PC-3 (cell line): ENCODE data around the gene SYN1. TPM values are rescaled to one million over a fixed set of nuclear protein-coding genes. Genes with fewer than 3 reads are reported as not detected.

Source experiments
- ATAC-seq: fragments of 200-7000 bp; cut with Tn5 transposase; 2 replicates; pipeline ENCODE4 v1.9.1; 2020; ENCODE audit warnings: mild to moderate bottlenecking, moderate library complexity
- BruUV-seq: library from RNA; stranded (reverse); fragments of 400-500 nt; replicated peaks from 2 replicates; lab custom pipeline; 2021; lab: Mats Ljungman, UMichigan
- CTCF ChIA-PET: fragments of 300-600 bp; sonication (Branson Sonifier 250); formaldehyde crosslinking; loops from one replicate; lab custom pipeline; 2022; ENCODE audit warnings: antibody characterized with exemption; lab: Charles Lee
- POLR2A ChIA-PET: fragments of 300-600 bp; sonication (Branson Sonifier 250); formaldehyde crosslinking; loops from one replicate; lab custom pipeline; 2022; ENCODE audit warnings: antibody characterized with exemption; ENCODE audit not compliant: unreplicated experiment; lab: Charles Lee
- DNase-seq: peaks from one replicate; pipeline ENCODE4 v3.0.0-alpha.2; 2015
- H2AFZ ChIP-seq: fragments of 300-600 bp; sonication (generic); 2 replicates; pipeline ENCODE4 v1.6.0; 2016; ENCODE audit warnings: antibody characterized with exemption, low read length
- H3F3A ChIP-seq: fragments of 300-600 bp; sonication (generic); one replicate; pipeline ENCODE4 v1.6.0; 2017; ENCODE audit warnings: antibody characterized with exemption, low read length, control low read depth, mild to moderate bottlenecking; ENCODE audit not compliant: unreplicated experiment
- H3K27ac ChIP-seq: fragments of 300-600 bp; sonication (generic); 2 replicates; pipeline ENCODE4 v1.5.1; 2016; ENCODE audit warnings: mild to moderate bottlenecking, low read length
- H3K27me3 ChIP-seq: fragments of 300-600 bp; sonication (generic); 2 replicates; pipeline ENCODE4 v1.6.1; 2016; ENCODE audit warnings: low read length, mixed read lengths
- H3K36me3 ChIP-seq: fragments of 300-600 bp; sonication (generic); 2 replicates; pipeline ENCODE4 v1.6.1; 2016; ENCODE audit warnings: low read depth, mixed run types, low read length, mixed read lengths
- H3K4me1 ChIP-seq: fragments of 300-600 bp; sonication (generic); 2 replicates; pipeline ENCODE4 v1.5.1; 2016; ENCODE audit warnings: low read length; ENCODE audit not compliant: insufficient read depth
- H3K4me2 ChIP-seq: fragments of 300-600 bp; sonication (generic); 2 replicates; pipeline ENCODE4 v1.6.0; 2016; ENCODE audit warnings: low read length
- H3K4me3 ChIP-seq: fragments of 300-600 bp; sonication (generic); 2 replicates; pipeline ENCODE4 v1.5.1; 2016; ENCODE audit warnings: mild to moderate bottlenecking, low read length, mixed read lengths
- H3K79me2 ChIP-seq: fragments of 300-600 bp; sonication (generic); 2 replicates; pipeline ENCODE4 v1.6.1; 2017; ENCODE audit warnings: low read length, mixed read lengths
- H3K9ac ChIP-seq: fragments of 300-600 bp; sonication (generic); 2 replicates; pipeline ENCODE4 v1.6.0; 2016; ENCODE audit warnings: mild to moderate bottlenecking, low read length
- H3K9me2 ChIP-seq: fragments of 300-600 bp; sonication (generic); replicated peaks from 2 replicates; pipeline ENCODE4 v1.6.1; 2016; ENCODE audit warnings: mixed run types, low read length, mixed read lengths
- H3K9me3 ChIP-seq: fragments of 300-600 bp; sonication (generic); 2 replicates; pipeline ENCODE4 v1.6.1; 2016; ENCODE audit warnings: low read length, mixed read lengths
- H4K20me1 ChIP-seq: fragments of 300-600 bp; sonication (generic); 2 replicates; pipeline ENCODE4 v1.6.1; 2016; ENCODE audit warnings: low read length, mixed read lengths
- EZH2 ChIP-seq: fragments of 300-600 bp; sonication (generic); IDR thresholded peaks from one replicate; pipeline ENCODE4 v1.6.1; 2017; ENCODE audit warnings: antibody characterized with exemption, mild to moderate bottlenecking, low read length; ENCODE audit not compliant: unreplicated experiment
- EZH2phosphoT487 ChIP-seq: fragments of 300-600 bp; sonication (generic); IDR thresholded peaks from 2 replicates; pipeline ENCODE4 v1.6.1; 2018; ENCODE audit warnings: mild to moderate bottlenecking, antibody characterized with exemption, low read length, borderline replicate concordance
- intact Hi-C: fragments of 100-400 bp; cut with micrococcal nuclease; formaldehyde crosslinking; loops from 2 replicates; pipeline ENCODE4 v1.9.0; 2023
- total RNA-seq: library from RNA; depleted of rRNA; stranded (reverse); fragments of >200 nt; gene quantifications from 2 replicates; pipeline ENCODE4 v1.2.3, GENCODE V29; 2014
- TF ChIP-seq, protein P1 (sequence below): fragments of 300-600 bp; sonication (generic); conservative IDR thresholded peaks from 2 replicates; pipeline ENCODE4 v1.5.1; 2017; ENCODE audit warnings: antibody characterized with exemption, low read depth, mild to moderate bottlenecking, low read length

SYN1 gene
- total RNA-seq, 1 experiment from 2014 or later = not detected

DNA sequence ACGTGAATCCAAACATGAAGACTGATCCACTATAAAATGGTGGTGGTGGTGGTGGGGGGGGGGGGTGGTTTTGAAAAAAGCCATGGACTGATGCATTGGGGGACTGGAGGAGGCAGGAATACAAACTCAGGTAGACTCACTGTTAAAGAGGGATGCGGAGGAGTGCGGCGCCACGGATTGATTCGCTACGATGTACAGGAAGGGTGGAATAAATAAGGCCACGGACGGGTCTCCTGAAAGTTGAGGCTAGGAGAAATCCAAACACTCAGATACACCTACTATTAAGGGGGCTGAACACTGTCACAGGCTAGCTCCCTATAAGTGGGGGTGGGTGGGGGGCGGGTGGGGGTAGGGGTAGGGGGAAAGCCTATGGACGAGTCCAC, 30.1 kb upstream of the SYN1 start:
- peak overlapping the region; percentile 91 for H3K4me3 ChIP-seq
- H3F3A ChIP-seq = no peaks in the 10 kb centered on the region
- no peaks in the 10 kb centered on the region for H4K20me1 ChIP-seq
- peaks cover 7% of the 10 kb centered on the region for H3K36me3 ChIP-seq
- H3K9me2 ChIP-seq = no peaks in the 10 kb centered on the region
- peak overlapping the region; percentile 89 for H3K9ac ChIP-seq
- peaks cover 13% of the 10 kb centered on the region for H3K4me1 ChIP-seq
- H3K27me3 ChIP-seq = no peaks in the 10 kb centered on the region
- H3K4me2 ChIP-seq = peak overlapping the region; percentile 99
- no peaks in the 10 kb centered on the region for H3K9me3 ChIP-seq
- POLR2A ChIA-PET = no interaction called here
- no peak overlapping the region for H3K27ac ChIP-seq
- peaks cover 35% of the 10 kb centered on the region for H3K79me2 ChIP-seq
- DNase-seq (no peak), ATAC-seq (no peak)
- intact Hi-C loops = loop anchor here (1.0 to 10.0 kb wide), 6 partner anchors 10 to 455 kb away; partner anchors contain the start of genes ARAF, TIMP1, UBA1 and UXT
- no peak overlapping the region for H2AFZ ChIP-seq
- BruUV-seq = no TSS peak
- TF ChIP-seq, protein P1, sequence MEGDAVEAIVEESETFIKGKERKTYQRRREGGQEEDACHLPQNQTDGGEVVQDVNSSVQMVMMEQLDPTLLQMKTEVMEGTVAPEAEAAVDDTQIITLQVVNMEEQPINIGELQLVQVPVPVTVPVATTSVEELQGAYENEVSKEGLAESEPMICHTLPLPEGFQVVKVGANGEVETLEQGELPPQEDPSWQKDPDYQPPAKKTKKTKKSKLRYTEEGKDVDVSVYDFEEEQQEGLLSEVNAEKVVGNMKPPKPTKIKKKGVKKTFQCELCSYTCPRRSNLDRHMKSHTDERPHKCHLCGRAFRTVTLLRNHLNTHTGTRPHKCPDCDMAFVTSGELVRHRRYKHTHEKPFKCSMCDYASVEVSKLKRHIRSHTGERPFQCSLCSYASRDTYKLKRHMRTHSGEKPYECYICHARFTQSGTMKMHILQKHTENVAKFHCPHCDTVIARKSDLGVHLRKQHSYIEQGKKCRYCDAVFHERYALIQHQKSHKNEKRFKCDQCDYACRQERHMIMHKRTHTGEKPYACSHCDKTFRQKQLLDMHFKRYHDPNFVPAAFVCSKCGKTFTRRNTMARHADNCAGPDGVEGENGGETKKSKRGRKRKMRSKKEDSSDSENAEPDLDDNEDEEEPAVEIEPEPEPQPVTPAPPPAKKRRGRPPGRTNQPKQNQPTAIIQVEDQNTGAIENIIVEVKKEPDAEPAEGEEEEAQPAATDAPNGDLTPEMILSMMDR = no peak
- CTCF ChIA-PET = interaction anchor here (0.6 kb wide), 1 partner anchor 737 kb away, joined by 8 read pairs; no protein-coding TSS in a partner anchor

- Histone ChIP-seq H3K27me3 (no peaks in the 10 kb centered on the region), H2AFZ (no peak overlapping the region), H3K9me3 (no peaks in the 10 kb centered on the region), H3F3A (no peaks in the 10 kb centered on the region), H4K20me1 (no peaks in the 10 kb centered on the region), H3K79me2 (peaks cover 38% of the 10 kb centered on the region), H3K36me3 (peaks cover 7% of the 10 kb centered on the region), H3K4me3 (peak overlapping the region; percentile 91), H3K27ac (no peak overlapping the region), H3K4me2 (peak overlapping the region; percentile 99), H3K9me2 (no peaks in the 10 kb centered on the region), H3K9ac (peak overlapping the region; percentile 89), H3K4me1 (peaks cover 13% of the 10 kb centered on the region)
- TF ChIP-seq EZH2phosphoT487 (no peak), EZH2 (no peak)
- TF ChIP-seq, protein P1 = no peak
- CTCF ChIA-PET = interaction anchor here (0.6 kb wide), 1 partner anchor 736 kb away, joined by 8 read pairs; no protein-coding TSS in a partner anchor
- no TSS peak for BruUV-seq
- POLR2A ChIA-PET = no interaction called here
- intact Hi-C loops = no loop called here
- no peak for ATAC-seq
- no peak for DNase-seq
Observed at GRCh38 chrX:47649271-47649670, 29.6 kb upstream of the SYN1 start.

DNA sequence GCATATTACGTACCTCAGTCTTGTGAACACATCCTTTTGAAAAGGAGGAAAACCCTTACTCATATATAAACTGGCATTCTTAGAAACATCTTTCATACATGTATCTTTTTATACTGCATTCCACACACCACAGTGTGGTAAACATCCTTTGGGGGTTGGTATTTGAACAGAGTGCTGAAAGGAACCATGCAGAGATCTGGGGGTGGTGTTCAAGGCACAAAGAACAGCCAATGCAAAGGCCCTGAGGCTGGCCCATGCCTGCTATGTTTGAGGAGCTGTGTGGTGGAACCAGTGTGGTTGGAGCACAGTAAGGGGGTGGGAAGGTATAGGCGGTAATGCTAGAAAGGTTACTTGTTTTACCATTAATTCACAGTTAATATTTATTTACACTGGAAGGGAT, 28.7 kb upstream of the SYN1 start:
- DNase-seq (no peak), ATAC-seq (no peak)
- Histone ChIP-seq H3K4me2 (peak overlapping the region; percentile 99), H3K9ac (no peak overlapping the region), H3K9me3 (no peaks in the 10 kb centered on the region), H3K9me2 (no peaks in the 10 kb centered on the region), H3K36me3 (peaks cover 4% of the 10 kb centered on the region), H3K27me3 (no peaks in the 10 kb centered on the region), H4K20me1 (no peaks in the 10 kb centered on the region), H2AFZ (no peak overlapping the region), H3F3A (no peaks in the 10 kb centered on the region), H3K4me3 (peak overlapping the region; percentile 91), H3K4me1 (peaks cover 13% of the 10 kb centered on the region), H3K79me2 (peaks cover 46% of the 10 kb centered on the region), H3K27ac (no peak overlapping the region)
- POLR2A ChIA-PET = no interaction called here
- no TSS peak for BruUV-seq
- TF ChIP-seq EZH2 (no peak), EZH2phosphoT487 (no peak)
- TF ChIP-seq, protein P1 = no peak
- intact Hi-C loops = no loop called here
- CTCF ChIA-PET = no interaction called here
